Esophagus mucosa (tissue), 1 donor: ENCODE measurements around the gene SH2B3. TPM values are rescaled to one million over a fixed set of nuclear protein-coding genes. Genes with fewer than 3 reads are reported as not detected.
"Not testable (repeated sequence)": the region's sequence is repeated elsewhere in the genome, so short reads cannot be mapped to it uniquely, and the experiment has no call there.

Source experiments
- ATAC-seq: fragments of 200-7000 bp; cut with Tn5 transposase; one replicate; pipeline ENCODE4 v1.9.1; 2020
- total RNA-seq: library from RNA; stranded (reverse); gene quantifications from one replicate; pipeline ENCODE4 v1.2.4, GENCODE V29; 2023
- donor health status: DM: yes; HTN: yes; CAD: no.

SH2B3 gene
- total RNA-seq = 1.8 TPM

DNA sequence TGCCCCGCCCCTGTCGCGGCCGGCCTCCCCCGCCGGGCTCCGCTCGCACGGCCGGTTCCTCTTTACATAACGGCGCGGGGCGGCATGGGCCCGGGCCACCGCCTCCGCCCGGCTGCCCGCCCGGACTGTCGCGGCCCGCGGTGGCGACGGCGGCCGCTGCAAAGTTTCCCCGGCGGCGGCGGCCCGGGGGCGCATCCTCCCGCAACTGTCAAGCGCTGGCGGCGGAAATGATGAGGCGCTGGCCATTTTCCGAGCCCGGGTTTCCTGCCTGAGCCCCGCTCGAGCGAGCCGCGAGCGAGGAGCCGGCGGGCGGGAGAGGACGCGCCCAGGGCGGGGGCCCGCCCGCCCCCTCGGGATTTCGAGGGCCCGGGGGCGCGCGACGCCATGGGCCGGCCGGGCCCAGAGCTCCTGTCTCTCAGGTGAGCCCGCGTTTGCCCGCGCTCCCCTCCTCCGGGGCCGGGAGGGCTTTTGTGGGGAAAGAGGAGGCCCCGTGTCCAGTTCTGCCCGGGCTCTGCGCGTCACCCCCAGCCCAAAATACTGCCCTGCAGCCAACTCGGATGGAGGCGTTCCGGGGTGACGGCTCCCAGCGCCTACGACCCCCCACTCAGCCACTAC, at the start of gene SH2B3:
Gene SH2B3 (plus strand): TSS at position 65 of the 615 bp plus-strand sequence. CDS start 12,223 bp downstream, outside the sequence.
- no peak for ATAC-seq

DNA sequence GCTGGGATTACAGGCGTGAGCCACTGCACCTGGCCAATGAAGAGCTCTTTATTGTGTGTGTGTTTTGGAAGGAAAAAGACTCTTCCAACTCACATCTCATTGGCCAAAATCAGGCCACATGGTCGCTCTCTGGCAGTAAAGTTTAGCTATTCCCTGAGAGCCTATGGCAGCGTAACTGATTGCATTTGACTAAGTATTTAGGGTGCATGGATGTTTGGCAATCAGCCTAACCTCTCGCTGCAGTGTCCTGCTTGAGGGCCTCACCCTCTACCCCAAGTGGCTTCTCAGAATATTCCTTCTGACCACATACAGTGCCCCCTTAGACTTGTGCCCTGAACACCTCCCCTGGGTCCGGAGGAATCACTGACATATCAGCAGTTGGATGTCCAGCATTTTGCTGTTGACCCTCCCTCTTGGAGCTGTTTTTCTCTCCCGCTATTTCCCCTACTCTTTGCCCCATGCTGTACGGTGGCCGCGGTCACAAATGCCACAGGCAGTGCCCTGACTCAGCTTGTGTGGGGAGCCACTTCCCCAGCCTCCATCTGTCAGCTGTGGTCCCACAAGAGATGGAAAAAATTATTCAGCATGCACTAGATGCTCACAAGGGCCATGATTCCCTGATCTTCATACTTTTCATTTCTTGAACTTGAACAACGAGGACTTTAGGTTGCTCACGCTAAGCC, 46.4 kb upstream of the SH2B3 start:
- ATAC-seq = no peak

DNA sequence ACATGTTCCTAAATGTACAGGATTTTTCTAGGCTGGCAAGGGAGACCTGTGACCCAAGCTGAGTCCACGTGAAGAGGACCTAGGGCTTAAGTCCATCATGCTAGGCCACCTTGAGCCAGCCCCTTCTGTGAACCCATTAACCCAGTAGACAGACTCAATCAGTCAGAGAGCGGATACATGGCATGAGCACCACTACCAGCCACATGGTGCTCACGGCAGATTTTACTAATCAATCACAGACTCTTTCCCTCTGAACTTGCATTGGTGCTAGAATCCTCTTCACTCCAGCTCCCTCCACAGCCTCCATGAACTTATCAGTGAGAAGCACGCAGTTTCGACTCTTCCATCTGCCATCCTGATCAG, 45.8 kb upstream of the SH2B3 start:
- ATAC-seq = no peak

DNA sequence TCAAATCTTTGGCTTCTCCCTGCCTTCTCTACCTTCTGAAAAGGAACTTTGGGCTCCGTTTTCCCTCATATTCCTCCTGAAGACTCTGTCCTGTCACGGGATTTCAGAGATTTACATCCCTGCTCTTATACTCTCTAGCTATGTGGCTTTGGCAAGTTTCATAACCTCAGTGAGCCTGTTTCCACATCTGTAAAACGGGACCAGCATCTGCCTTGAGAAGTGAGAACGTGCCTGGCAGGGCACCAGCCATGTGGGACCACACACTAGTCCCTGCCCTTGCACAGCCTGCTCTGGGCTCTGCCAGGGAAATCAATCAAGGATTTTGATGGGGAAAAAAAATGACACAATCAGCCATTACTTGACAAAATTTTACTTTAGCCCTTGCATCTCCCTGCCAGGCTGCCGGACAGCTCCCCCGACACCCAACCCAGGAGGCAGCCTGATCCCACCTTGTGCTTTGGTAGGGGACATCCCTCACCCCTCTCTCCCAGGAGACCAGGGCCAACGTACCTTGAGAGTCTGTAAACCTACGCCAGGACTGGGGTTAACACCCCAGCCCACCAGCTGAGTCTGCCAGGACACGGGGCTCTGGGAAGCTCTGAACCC, 45.3 kb upstream of the SH2B3 start:
- ATAC-seq = no peak

DNA sequence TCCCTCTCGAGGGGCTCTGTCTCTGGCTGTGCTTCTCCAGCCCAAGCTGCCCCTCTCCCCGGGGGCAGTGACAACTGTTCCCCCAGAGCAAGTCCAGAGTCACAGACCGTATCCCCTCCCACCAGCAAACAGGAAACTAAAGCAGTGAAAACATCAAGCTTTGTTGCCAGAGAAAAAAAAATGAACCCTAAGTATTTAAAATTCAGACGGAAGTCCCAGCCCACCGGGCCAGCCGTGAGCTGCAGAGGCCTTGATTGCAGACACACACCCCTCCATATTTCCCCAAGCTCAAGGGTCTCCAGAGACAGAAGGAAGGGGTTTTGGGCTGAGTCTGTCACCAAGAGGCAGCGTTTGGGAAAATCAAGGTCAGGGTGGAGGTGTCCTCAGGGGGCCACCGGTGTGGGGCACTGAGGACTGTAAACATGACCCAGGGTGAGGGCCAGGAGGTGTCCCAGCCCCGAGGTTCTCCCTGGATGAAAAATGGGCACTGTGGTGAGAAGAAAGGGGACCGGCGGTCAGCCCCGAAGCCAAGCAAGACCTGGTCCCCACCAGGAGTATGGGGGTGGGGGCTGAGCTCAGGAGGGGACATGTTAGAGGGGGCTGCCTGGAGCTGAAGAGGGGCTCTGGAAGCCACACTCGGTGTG, 44.5 kb upstream of the SH2B3 start:
- ATAC-seq = no peak

DNA sequence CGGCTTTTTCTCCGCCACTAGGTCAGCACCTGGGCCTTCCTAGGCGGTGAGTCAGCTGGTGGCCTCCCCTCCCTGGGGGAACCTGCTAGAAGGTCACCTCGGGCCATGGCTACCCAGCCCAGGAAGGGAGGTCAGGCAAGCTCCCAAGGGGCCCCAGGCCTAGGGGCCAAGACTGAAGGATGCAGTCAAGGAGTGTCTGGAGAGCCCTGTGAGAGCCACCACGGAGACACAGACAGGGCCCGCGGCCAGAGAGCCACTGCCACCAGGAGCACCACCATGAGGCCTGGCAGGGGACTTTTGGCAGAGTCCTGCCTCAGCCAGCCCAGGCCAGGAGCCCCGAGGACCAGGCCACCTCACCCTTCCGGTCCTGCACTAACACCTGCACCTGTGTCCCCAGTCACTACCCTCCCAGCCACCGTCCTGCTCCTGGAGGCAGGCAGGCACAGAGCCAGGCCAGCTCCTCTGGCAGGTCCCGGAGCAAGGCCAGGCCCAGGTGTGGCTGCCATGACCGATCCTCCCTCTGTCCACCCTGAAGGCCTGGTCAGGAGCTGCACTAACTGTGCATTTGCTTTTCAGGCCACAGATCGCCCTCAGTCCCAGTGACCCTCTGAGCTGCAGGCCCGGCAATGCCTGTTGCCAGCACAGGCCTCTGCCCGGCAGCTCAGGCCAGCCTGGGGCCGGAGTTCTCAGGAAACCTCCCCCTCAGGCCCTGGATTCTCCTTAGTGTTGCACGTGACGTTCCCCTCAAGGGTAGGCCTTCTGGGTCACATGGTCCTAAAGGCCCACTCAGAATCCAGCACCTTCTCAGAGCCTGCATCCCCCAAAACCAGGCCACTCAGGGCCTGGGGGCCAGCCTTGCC, 43.8 kb upstream of the SH2B3 start:
- peak; percentile 8 for ATAC-seq

DNA sequence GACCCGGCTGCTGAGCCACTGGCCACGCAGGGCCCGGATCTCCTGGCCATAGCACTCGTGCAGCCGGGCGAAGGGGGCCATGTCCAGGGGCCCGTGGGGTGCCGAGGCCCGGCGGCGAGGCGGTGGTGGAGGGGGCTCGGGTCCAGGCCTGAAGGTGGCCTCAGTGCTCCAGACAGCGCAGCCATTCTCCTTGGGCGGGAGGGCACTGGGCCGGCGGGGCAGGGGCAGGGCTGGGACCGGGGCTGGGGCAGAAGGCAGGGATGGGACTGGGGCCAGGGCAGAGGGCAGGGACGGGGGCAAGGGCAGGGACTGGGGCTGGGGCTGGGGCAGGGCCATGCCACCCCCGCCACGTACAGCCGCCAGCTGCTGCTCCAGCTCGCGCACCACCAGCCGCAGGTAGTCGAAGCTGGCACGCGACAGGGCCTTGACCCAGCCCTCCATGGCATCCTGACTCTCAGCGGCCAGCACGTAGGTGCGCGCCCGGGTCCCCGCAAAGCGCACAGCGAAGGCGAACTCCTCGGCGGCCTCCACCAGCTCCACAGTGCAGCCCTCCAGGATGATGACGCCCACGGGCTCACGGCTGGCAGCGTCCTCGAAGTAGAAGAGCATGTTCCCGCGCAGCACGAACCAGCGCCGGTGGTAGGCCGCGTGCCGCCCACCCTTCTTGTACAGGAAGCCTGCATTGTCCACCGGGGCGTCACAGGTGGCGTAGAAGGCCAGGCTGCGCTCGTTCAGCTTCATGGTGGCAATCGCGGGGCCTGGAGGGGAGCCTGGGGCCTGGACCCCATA, 42.8 kb upstream of the SH2B3 start:
- ATAC-seq = peak; percentile 9

DNA sequence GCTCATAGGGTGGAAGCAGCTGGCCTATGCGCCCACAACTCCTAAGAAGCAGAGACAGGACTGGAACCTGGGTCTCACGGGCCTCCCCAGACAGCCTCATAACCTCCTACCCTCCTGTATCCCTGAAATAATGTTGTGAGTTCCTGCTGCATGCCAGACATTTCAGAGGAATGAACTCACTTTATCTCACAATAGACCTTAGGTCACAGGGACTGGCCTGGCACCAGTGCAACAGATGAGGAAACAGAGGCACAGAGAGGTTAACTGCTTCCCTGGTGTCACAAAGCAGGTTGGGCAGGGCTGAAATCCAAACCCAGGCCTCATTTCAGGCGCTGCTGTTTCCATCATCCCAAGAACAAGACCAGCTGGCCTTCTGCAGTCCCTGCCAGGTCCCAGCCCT, 42.1 kb upstream of the SH2B3 start:
- ATAC-seq = peak; percentile 39

DNA sequence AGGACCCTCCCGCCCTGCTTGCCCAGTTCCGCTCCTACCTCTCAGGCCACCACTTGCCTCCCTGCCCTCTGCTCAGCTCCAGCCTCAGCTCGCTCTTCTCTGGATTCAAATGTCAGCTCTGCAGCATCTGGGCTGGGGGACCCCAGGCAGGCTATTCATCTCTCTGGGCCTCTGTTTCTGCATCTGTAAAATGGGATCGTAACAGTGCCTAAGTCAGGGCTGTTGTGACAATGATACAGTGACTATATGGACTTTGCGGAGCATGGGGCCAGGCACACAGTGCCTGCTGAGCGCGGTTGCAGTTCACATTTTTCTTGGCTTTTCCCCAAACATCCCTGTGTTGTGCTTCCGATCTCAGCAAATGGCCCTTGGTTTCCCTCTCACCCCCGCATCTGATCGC, 39.6 kb upstream of the SH2B3 start:
- no peak for ATAC-seq

DNA sequence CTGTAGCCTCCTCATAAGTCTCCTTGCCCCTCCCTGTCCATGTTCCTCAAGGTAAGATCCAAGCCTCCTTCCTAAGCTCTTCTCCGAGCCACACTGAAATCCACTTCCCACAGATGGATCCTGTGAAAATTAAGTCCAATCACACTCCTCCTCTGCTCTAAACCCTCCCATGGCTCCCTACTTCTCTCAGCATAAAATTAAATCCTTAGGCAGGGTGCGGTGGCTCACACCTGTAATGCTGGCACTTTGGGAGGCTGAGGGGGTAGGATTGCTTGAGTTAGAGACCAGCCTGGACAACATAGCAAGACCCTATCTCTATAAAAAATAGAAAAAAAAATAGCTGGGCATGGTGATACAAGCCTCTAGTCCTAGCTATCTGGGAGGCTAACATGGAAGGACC, 39.1 kb upstream of the SH2B3 start:
- no peak for ATAC-seq

DNA sequence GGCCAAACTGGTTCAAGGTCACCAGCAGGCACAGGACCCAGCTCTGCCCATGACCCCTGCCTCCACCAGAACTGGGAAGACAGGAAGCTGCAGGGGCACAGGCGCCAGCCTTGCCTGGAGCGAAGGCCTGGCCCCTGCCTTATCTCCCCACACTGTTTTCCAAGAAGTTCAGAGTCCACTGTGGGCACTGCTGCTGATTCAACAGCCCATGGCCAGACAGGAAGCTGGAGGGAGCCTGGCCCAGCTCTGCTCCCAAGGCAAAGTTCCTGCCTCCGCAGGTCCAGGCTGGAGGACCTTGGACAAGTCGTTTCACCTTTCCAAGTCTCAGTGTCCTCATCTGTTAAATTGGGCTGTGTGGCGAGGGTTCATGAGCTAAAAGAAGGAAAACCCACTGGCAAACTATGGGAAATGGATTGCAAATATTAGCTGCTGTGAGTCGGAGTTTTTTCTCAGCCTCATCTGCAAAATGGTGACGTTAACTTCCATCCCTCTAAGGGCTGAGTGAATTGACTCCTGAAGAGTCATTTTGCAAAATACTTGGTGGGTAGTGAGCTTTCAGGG, 38.0 kb upstream of the SH2B3 start:
- ATAC-seq = no peak

DNA sequence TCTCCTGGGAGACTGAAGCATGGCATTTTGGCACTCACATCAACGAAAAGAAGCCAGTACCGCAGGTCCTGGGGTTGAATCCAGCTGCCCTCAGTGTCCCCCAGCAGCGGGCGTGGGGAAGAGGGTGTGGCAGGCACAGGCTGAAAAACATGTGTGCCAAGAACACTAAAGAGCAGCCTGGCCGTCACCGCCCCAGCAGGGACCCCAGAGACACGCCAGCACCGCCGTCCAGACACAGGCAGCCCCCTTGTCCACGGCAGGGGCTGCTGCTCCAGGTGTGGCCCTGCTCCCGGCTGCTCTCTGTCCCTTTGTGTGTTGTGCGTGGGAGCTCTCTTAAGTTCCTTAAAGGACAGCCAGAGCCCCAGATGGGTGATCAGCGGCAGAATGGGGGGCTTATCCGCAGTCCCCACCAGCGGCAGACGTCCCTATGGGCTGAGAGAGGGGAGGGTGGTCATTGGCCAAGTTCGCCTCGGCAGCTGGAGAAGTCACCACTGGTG, 37.4 kb upstream of the SH2B3 start:
- ATAC-seq = peak; percentile 12

DNA sequence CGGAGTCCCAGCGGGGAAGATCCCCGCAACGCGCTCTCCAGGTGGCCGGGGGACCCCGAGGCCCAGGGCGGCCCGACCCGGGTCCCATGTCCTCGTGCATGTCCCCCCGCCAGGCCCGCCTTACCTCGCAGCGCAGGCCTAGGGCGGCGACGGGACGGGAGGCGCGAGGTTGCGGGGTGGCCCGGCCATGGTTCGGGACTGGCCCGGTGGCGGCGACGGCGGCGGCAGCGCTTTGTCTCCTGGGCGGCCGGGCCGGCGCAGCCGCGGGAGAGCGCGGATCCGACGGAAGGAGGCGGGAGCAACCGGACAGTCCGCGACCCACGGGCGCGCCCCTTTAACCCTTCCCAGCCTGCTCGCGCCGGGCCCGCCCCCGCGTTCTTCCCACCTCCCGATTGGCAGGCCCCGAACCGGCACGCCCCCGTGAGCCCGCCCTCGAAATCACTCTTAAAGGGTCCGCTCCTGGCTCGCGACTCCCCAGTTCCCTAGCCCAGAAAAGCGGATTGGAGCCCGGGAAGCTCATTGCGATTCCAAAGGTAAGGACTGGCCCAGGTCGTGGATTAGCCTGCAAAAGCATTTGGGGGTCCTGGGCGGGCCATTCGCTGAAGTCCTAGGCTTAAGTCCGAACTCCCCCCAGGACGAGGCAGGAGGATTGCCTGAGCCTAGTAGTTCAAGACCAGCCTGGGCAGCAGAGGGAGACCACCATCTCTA, 36.8 kb upstream of the SH2B3 start, which contains the start of gene PHETA1:
Gene PHETA1 (minus strand): TSS at position 308 of the 708 bp plus-strand sequence. CDS start 5,668 bp downstream, outside the sequence.
- peak; percentile 93 for ATAC-seq

DNA sequence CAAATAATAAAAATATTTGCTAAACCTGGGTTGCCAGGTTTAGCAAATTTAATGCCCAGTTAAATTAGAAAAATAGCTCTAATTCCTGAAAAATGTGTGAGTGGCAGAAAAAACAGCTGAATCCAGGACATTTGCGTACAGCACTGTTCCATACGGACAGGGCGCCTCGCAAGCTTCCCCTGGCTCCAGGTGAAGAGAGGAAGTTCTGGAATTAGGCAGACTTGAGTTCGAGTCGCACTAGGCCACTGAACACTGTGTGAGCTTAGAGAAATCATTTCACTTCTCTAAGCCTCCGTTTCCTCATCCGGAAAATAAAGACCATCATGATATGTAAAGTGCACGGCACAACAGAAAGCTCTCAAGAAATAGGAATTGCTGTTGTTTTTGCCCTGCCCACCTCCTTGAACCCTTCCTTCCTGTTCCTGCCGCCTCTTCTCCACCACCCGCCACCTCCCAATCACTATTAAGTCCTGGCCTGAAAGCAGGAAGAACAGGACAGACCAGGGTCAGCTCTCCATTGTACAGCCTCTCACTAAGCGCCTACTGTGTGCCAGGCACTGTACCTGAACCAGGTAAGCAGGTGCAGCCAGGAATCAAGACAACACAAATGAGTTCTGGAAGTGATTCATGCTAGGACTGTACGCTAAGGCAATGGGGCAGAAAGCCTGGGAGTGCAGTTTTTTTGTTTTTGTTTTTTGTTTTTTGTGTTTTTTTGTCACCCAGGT, 36.1 kb upstream of the SH2B3 start:
- ATAC-seq = peak; percentile 77

DNA sequence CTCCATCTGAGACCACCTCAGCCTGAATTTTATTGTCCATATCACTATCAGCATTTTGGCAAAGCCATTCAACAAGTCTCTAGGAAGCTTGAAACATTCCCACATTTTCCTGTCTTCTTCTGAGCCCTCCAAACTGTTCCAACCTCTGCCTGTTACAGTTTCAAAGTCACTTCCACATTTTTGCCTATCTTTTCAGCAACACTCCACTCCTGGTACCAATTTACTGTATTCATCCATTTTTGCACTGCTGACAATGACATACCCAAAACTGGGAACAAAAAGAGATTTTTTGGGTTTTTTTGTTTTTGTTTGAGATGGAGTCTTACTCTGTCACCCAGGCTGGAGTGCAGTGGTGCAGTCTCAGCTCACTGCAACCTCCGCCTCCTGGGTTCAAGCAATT, 32.5 kb upstream of the SH2B3 start:
- not testable (repeated sequence) for ATAC-seq

DNA sequence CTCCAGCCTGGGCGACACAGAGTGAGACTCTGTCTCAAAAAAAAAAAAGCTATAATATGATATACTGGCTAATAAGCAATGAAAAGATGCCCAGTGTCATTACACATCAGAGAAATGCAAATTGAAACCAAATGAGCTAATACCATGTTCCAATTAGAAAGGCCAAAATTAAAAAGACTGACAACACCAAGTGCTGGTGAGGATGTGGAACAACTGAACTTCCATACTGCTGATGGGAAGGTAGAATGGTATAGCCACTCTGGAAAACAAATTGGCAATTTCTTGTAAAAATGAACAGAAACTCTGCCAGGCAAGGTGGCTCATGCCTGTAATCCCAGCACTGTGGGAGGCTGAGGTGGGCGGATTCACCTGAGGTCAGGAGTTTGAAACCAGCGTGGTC, 28.3 kb upstream of the SH2B3 start:
- ATAC-seq = no peak

DNA sequence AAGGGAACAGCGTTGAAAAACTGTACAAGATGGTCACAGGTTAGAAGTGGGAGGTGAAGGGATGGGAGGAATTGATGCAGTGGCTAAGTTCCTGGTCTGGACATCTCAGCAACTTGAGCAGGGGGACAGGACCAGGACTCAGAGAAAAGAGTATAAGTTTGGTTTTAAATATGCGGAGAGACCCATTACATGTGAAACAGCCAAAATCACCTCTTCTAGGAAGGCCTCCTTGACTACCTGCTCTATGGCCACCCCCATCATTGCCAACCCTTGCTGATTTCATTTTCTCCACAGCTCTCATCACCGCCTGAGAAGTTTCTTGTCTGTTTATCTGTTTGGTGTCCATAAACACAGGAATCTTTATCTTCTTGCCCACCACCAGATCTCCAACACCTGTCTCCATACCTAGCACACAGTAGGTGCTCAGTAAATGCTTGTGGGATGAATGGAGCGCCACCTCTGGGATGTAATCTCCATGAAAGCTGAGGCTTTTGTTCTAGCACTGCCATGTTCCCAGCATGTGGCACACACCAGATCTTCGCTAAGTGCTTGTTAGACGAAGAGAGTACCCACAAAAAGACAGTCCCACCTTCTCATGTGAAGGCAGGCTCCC, 25.7 kb upstream of the SH2B3 start:
- ATAC-seq = no peak

DNA sequence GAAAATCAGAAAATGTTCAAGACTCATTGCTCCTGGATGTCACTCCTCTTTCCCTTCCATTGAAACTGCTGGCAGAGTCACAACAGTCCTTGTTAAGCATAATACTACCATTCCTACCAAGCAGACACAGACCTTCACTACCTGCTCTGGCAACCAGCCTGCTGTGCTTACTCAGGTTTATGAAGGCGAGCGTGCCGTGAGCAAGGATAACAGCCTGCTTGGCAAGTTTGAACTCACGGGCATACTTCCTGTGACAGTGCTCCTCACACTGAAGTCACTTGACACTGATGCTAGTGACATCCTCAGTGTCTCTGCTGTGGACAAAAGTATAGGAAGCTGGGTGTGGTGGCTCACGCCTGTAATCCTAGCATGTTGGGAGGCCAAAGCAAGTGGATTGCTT, 21.1 kb upstream of the SH2B3 start:
- peak; percentile 53 for ATAC-seq

DNA sequence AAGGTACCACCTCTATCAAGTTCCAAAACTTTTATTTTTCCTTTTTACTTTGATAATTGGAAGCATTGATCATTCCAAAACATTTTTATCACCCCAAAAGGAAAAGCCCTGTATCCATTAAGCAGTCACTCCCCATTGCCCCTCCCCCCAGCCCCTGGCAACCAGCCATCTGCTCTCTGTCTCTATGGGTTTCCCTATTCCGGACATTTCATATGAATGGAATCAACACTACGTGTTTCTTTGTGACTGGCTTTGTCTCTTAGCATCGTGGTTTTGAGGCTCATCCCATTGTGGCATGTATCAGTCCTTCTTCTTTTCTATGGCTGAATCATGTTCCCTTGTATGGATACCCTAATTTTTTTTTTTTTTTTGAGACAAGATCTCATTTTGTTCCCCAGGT, 18.8 kb upstream of the SH2B3 start:
- no peak for ATAC-seq
